ENCODE data around the gene TRMT11.
"Not testable (repeated sequence)": the region's sequence is repeated elsewhere in the genome, so short reads cannot be mapped to it uniquely, and the experiment has no call there.

Gene TRMT11

DNA sequence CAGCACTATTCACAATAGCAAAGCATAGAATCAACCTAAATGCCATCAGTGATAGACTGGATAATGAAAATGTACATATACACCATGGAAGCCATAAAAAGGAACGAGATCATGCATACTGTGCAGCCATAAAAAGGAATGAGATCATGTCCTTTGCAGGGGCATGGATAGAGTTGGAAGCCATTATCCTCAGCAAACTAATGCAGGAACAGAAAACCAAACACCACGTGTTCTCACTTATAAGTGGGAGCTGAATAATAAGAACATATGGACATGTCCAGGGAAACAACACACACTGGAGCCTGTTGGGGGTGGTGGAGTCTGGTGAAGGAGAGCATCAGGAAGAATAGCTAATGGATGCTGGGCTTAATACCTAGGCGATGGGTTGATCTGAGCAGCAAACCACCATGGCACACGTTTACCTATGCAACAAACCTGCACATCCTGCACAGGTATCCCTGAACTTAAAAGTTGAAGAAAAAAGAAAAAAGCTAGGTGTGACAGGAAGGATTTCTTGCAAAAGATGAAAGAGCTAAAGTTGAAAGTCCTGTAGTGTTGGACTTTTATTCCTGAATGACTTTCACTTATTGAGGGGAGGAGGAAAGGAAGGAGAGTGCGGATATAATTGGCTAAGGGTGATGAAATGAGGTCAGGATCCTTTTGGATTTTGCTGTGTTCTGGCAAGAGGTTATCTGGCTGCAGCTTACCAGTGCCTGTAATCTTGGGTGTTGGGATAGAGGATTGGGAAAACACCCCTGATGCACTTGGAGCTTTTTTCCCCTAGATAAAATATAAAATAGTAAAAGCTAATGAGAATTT lies 8.5 kb downstream of the TRMT11 start:
- no peak for DNase-seq

DNA sequence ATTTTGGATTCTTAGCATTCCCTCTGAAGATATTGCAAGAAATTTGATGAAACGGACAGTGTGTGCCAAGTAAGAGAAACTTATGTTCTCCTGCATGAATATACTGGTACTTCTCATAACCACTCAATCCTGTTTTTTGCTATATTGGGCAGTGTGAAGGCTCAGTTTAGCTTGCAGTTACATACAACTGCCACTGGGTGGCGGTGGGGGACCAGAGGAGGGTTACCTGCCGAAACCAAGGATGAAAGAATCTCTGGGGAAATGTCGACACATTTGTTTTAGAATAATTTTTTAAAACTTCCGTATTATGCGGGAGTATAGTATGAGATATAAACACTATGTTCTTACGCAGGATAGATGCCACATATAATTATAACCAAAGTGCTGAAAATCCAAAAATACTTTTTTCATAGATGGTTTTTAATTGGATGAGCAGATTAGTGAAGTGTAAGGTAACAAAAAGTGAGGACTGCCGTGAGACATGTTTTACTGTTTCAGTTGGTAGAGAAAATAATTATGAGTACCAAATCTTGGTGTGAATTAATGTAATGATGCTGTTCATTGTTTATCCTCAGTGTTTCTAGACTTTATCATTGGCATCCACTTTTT lies 9.7 kb downstream of the TRMT11 start:
- peak; percentile 59 for DNase-seq

GRCh38 chr6:126002755-126003679 lies 16.7 kb downstream of the TRMT11 start:
- no peak for DNase-seq

GRCh38 chr6:126007800-126008199 lies 21.5 kb downstream of the TRMT11 start:
- DNase-seq = no peak

DNA sequence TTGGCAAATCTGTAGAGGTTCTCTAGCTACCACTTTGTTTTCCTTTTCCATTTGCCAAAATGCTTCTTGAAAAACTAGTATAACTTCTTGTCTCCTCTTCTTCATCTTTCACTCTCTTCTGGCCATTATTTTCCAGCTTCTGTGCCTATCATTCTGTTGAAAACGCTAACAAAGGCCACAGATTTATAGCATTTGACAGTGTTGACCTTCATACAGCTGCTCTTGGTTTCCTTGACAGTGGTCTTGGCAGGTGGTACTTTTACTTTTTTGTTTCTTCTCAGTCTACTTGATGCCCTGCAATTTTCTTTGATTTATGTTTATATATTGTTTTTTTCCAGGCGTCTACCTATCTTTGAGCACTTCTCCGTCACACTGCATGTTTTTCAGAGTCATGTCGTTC lies 23.7 kb downstream of the TRMT11 start:
- no peak for DNase-seq

- DNase-seq = no peak
Observed at GRCh38 chr6:126015863-126016262, 29.5 kb downstream of the TRMT11 start.

DNA sequence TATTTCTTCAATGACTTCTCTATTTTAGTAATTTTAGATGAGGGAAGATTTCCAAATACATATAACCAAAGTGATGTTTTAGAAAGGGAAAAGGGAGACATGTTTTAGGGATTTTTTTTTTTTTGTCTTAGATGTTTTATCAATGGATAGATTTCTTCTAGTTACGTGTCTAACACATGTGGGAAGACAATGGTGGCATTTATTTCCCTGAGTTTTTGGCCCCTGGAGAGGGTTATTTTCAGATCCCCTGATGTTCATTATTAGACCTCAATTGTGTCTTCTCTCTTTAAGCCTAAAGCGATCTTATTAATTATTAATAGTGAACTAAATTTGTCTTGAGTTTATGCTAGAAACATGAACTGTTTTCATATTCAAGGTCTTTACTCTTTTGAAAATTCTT lies 30.3 kb downstream of the TRMT11 start:
- DNase-seq = no peak

- no peak for DNase-seq
Observed at GRCh38 chr6:126017668-126018067, 31.3 kb downstream of the TRMT11 start.

DNA sequence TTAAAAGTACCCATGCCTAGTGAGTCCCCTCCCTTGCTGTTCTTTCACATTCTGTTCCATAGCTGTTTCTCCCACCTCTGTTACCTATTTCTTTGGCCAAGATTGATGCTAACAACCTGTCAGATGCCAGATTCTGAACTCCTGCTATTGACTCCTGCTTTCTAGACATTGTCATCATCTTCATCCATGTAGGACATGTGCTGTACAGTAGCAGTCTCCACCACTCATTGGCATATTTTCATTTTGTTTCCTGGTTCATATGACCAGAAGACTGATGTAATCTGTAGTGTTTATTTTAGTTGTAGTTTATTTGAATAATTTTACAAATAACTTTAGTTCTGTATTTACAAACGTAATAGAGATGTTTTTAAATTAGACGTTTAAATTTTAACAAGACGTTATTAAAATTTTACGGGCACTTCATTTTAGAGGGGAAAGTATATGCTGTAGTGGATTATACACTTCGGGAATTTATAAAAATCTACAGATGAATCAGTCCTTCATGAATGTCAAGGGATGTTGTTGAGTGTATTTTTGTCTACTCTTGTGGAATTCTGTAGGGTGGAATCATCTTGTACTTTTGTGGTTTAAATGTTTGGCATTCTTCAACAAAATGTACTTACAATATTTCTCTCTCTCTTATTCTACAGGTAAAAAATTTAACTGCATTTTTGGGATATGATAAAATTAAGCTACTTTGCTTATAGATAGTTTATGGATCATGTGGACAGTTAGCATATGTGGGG lies 34.1 kb downstream of the TRMT11 start:
- no peak for DNase-seq

- DNase-seq = not testable (repeated sequence)
Observed at GRCh38 chr6:126023474-126023873, 37.1 kb downstream of the TRMT11 start.

GRCh38 chr6:126026001-126026400 lies 39.7 kb downstream of the TRMT11 start:
- no peak for DNase-seq

DNA sequence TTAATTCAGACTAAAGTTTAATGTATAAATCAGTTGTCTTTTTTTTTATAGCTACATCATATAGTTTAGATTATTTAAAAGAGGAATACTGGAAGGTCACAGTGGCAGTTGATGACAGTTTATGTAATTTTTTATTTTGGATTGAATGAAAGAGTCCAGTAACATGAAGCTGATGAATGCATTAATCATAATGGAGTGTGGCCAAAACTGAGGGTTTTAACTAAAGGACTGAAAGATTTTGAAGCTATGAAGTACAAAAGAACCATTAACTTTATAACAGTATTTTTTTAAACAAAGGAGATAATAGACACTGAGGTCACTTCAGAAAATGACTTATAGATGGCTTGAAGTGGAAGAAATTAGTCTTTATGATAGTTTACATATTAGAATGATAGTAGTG lies 41.3 kb downstream of the TRMT11 start:
- DNase-seq = no peak

DNA sequence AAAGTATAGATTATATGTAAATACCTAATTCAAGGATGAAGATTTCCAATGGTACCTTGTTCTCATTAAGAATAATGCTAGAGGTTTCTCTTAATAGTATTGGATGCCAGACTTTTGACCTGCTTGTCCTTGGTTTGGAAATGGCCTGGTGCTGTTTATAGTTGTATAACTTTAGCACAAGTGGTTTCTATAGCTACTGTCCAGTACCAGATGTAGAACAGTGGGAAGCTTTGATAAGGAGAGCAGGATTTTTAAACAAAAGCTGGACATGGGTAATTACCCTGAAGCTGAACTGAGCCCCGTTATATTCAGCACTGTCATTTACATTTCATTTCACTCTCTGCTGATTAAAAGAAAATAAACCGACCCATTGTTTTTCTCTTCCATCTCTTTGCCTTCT lies 43.7 kb downstream of the TRMT11 start:
- DNase-seq = no peak

DNA sequence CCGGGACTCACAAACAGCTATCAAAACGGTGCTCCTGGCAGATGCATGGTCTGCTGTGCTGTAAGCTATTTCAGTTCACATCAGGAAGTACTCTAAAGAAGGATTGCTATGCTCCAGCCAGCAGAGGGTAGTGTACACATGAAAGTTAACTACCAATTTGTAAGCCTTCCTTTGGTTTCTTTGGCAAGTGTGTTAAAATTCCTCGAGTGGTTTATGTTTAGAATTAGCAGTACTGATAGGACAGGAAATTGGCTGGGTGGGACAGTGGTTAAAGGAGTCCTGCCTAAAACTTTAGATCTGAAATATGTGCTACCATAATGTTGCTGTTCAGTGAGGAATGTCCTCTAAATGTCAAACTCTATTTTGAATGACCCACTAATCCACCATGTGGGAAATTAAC lies 47.4 kb downstream of the TRMT11 start:
- peak; percentile 3 for DNase-seq

- DNase-seq = no peak
Observed at GRCh38 chr6:126034656-126035055, 48.3 kb downstream of the TRMT11 start.

- no peak for DNase-seq
Observed at GRCh38 chr6:126035764-126036163, 49.4 kb downstream of the TRMT11 start.

- no peak for DNase-seq
Observed at GRCh38 chr6:126038234-126038633, 51.9 kb downstream of the TRMT11 start.

GRCh38 chr6:126039284-126039683 lies 52.9 kb downstream of the TRMT11 start:
- no peak for DNase-seq

DNA sequence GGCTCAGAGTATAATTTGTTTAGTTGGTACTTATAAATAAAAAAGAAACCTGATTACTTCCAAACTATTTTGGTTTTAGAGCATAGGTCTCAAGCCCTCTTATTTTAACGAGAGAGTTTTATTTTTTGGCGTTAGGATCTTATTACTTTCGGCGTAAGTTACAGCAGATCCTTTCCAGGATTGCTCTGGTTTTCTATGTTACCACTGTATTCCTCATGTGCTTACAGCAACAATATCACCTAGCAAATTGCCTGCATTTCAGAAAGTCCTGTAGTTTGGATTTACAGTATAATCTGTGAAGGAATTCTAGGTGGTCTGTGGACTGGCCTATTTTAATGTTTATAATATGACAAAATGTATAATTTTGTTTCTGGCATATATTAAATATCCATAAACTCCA lies 54.1 kb downstream of the TRMT11 start:
- no peak for DNase-seq

- no peak for DNase-seq
Observed at GRCh38 chr6:126040826-126041225, 54.5 kb downstream of the TRMT11 start.

GRCh38 chr6:126041516-126041915 lies 55.2 kb downstream of the TRMT11 start:
- DNase-seq = no peak

DNA sequence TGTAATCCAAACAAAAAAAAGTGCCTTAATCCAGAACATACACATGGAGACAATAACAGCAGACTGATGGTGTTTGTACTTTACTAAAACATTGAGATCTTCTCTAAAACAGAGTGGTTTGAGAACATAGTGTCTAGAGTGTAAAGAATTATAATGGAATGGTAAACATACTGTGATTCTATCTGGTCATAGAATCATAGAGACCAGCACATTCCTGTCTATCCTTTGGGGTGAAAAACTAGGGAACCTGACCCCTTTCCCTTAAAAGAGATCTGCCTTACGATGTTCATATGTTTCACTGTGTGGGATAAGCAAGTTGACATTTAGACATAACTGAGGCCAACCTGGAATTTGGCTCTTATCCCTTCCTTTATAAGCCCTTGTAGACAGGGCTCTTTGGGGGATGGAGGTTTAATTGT lies 55.7 kb downstream of the TRMT11 start:
- no peak for DNase-seq

DNA sequence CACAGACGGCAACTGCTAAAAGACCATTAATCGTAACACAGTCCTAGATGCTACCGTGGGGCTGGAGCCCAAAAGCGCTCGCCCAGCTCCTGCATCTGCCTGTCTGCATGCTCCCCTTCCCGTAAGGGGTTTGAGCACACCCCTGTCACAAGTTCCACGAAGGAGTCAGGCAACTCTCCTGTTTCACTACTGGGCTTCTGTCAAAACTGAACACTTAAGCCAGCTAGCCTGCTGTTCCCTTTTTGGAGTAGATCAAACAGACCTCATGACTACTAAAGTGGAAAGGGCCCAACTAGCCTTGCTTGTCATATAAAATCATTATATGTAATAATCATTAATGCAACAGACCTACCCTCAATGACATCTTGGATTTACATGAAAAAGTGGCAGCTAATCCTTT lies 61.3 kb downstream of the TRMT11 start:
- no peak for DNase-seq

Measured in DMS79 treated with DMSO at 0.1 percent for 48 hours (cell line).